Ovary (tissue), 3 donors: Measurements from ENCODE around the gene ADAMTS14.

Experiments
- EP300 ChIP-seq: sonication (generic); formaldehyde crosslinking; IDR thresholded peaks from one replicate; pipeline ENCODE4 v1.6.1; 2017; ENCODE audit warnings: antibody characterized with exemption
- POLR2A ChIP-seq: fragments of 450-650 bp; IDR thresholded peaks from one replicate; pipeline ENCODE4 v1.6.1; 2017; ENCODE audit warnings: antibody characterized with exemption, mild to moderate bottlenecking, moderate library complexity
- TF ChIP-seq, protein P1 (sequence below), 3 donors: fragments of 450-650 bp in 2 of 3; fragments of 200-600 bp in 1 of 3; IDR thresholded peaks; one replicate each; pipeline versions ENCODE4 v1.5.1 to v1.8.0; 2016 to 2022; ENCODE audit warnings: antibody characterized with exemption in 3 of 3, mild to moderate bottlenecking in 1 of 3
- donor health status: DM: no; HTN: no; CAD: no.

DNA sequence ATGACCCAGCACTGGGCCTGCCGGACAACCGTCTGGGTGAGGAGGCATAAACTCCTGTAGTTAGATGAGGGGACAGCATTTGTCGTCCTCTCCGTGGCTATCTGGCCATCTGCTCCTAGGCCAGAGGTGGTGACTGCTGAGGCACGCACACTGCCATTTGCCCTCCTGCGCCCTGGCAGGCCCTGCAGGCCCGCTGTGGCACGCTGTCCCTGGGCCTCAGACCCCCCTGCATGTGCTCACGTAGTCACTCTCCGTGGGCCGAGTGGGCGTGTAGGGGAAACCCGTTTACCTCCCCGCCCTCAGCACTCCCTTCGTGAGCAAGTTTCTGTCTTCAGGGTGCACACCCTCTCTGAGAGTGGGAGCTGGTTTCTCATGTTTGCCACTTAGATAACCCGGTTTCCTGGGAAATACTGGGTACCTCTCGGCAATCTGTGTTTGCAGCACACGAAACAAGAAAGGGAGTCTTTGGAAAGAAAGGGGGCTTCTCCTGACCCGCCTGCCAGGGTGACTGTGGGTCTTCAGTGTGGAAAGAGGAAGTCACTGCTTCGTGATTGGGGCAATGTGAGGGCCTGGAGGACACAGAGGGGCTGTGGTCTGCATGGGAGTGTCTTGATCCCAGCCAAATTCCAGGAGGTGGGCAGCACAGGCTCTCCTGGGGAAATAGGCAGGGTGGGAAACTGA lies 10.8 kb downstream of the ADAMTS14 start:
- TF ChIP-seq, protein P1, sequence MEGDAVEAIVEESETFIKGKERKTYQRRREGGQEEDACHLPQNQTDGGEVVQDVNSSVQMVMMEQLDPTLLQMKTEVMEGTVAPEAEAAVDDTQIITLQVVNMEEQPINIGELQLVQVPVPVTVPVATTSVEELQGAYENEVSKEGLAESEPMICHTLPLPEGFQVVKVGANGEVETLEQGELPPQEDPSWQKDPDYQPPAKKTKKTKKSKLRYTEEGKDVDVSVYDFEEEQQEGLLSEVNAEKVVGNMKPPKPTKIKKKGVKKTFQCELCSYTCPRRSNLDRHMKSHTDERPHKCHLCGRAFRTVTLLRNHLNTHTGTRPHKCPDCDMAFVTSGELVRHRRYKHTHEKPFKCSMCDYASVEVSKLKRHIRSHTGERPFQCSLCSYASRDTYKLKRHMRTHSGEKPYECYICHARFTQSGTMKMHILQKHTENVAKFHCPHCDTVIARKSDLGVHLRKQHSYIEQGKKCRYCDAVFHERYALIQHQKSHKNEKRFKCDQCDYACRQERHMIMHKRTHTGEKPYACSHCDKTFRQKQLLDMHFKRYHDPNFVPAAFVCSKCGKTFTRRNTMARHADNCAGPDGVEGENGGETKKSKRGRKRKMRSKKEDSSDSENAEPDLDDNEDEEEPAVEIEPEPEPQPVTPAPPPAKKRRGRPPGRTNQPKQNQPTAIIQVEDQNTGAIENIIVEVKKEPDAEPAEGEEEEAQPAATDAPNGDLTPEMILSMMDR (IDR thresholded peaks at IDR 0.05) = no peak
- TF ChIP-seq POLR2A = no peak
- TF ChIP-seq EP300 = no peak
